Breast epithelium (tissue), 4 donors: ENCODE measurements around the gene RHOT2. TPM values are rescaled to one million over a fixed set of nuclear protein-coding genes. Genes with fewer than 3 reads are reported as not detected.

ENCODE experiments used
- DNase-seq, 2 donors: peaks; one replicate each; pipeline ENCODE4 v3.0.0-alpha.2; 2019; ENCODE audit warnings: low spot score in 2 of 2
- H3K27ac ChIP-seq, 2 donors: fragments of 200-600 bp; sonication (generic) in 1 of 2; one replicate each; pipeline ENCODE4 v1.5.1; 2016 to 2019; ENCODE audit warnings: mild to moderate bottlenecking in 1 of 2
- H3K27me3 ChIP-seq, 2 donors: fragments of 200-600 bp; sonication (generic) in 1 of 2; one replicate each; pipeline versions ENCODE4 v1.5.1 to v1.6.0; 2017 to 2019; ENCODE audit warnings: control low read depth in 1 of 2, mild to moderate bottlenecking in 1 of 2
- H3K36me3 ChIP-seq: fragments of 200-600 bp; one replicate; pipeline ENCODE4 v1.5.1; 2019
- H3K4me1 ChIP-seq, 2 donors: fragments of 200-600 bp; sonication (generic); one replicate each; pipeline ENCODE4 v1.5.1; 2016 to 2019; ENCODE audit warnings: control low read depth in 1 of 2
- H3K4me3 ChIP-seq, 3 donors: fragments of 200-600 bp; sonication (generic); 1 replicate in 2 of 3; 2 replicates in 1 of 3; pipeline ENCODE4 v1.5.1; 2016 to 2019; ENCODE audit warnings: mild to moderate bottlenecking in 3 of 3, moderate library complexity in 2 of 3
- H3K9me3 ChIP-seq, 2 donors: fragments of 200-600 bp; sonication (generic) in 1 of 2; one replicate each; pipeline ENCODE4 v1.5.1; 2016 to 2019; ENCODE audit warnings: control low read depth in 1 of 2
- CTCF ChIP-seq, 3 donors: fragments of 450-650 bp; IDR thresholded peaks; one replicate each; pipeline ENCODE4 v1.5.1; 2016 to 2017; ENCODE audit warnings: antibody characterized with exemption in 3 of 3, mild to moderate bottlenecking in 3 of 3, moderate library complexity in 3 of 3
- POLR2A ChIP-seq: fragments of 450-650 bp; IDR thresholded peaks from one replicate; pipeline ENCODE4 v1.6.1; 2016; ENCODE audit warnings: antibody characterized with exemption, mild to moderate bottlenecking, moderate library complexity
- POLR2AphosphoS5 ChIP-seq, 3 donors: sonication (generic); formaldehyde crosslinking; IDR thresholded peaks; one replicate each; pipeline ENCODE4 v1.6.1; 2017; ENCODE audit warnings: antibody characterized with exemption in 3 of 3
- intact Hi-C: fragments of 100-400 bp; cut with DNase I; formaldehyde crosslinking; loops from one replicate; pipeline ENCODE4 v1.15.1; 2023; ENCODE audit warnings: low total_unique reads
- total RNA-seq, 3 donors: library from RNA; depleted of rRNA; stranded (reverse); fragments of >200 nt; gene quantifications; one replicate each; pipeline ENCODE4 v1.1.0, GENCODE V29; 2016

Gene RHOT2
- total RNA-seq, 3 donors from 2014 or later = 39.4 to 90.8 (median 66.9) TPM

- intact Hi-C loops = no loop called here
- Histone ChIP-seq H3K27me3 (no peaks in the 10 kb centered on the region), H3K4me3 (no peak overlapping the region), H3K27ac (no peak overlapping the region), H3K36me3 (no peaks in the 10 kb centered on the region), H3K9me3 (no peaks in the 10 kb centered on the region), H3K4me1 (peaks cover 7 to 8% of the 10 kb centered on the region in 2 donors)
- no peak for DNase-seq
- no peak for TF ChIP-seq CTCF (IDR thresholded peaks at IDR 0.05)
- no peak for TF ChIP-seq POLR2AphosphoS5 (IDR thresholded peaks at IDR 0.05)
- no peak for TF ChIP-seq POLR2A
Measured at GRCh38 chr16:624526-625070, 43.3 kb upstream of the RHOT2 start.

GRCh38 chr16:625117-625976 is 42.6 kb upstream of the RHOT2 start:
- Histone ChIP-seq H3K27ac (no peak overlapping the region), H3K36me3 (no peaks in the 10 kb centered on the region), H3K9me3 (no peaks in the 10 kb centered on the region), H3K4me3 (no peak overlapping the region), H3K27me3 (no peaks in the 10 kb centered on the region), H3K4me1 (peaks cover 7 to 13% of the 10 kb centered on the region in 2 donors)
- TF ChIP-seq POLR2A (no peak), POLR2AphosphoS5 (IDR thresholded peaks at IDR 0.05) (no peak), CTCF (IDR thresholded peaks at IDR 0.05) (no peak)
- no peak for DNase-seq
- intact Hi-C loops = no loop called here

- TF ChIP-seq CTCF (IDR thresholded peaks at IDR 0.05) (no peak), POLR2AphosphoS5 (IDR thresholded peaks at IDR 0.05) (no peak), POLR2A (no peak)
- no peak overlapping the region for H3K27ac ChIP-seq
- intact Hi-C loops = no loop called here
- H3K4me3 ChIP-seq = no peak overlapping the region
- H3K27me3 ChIP-seq = no peaks in the 10 kb centered on the region
- H3K4me1 ChIP-seq = peaks cover 15 to 21% of the 10 kb centered on the region in 2 donors
- H3K36me3 ChIP-seq = no peaks in the 10 kb centered on the region
- H3K9me3 ChIP-seq = no peaks in the 10 kb centered on the region
- DNase-seq = no peak
Measured at GRCh38 chr16:625977-626765, 41.8 kb upstream of the RHOT2 start.

GRCh38 chr16:626787-627453 is 41.0 kb upstream of the RHOT2 start:
- H3K27me3 ChIP-seq = no peaks in the 10 kb centered on the region
- H3K4me3 ChIP-seq = no peak overlapping the region
- H3K36me3 ChIP-seq = no peaks in the 10 kb centered on the region
- intact Hi-C loops = no loop called here
- DNase-seq = no peak
- no peaks in the 10 kb centered on the region for H3K9me3 ChIP-seq
- no peak for TF ChIP-seq CTCF (IDR thresholded peaks at IDR 0.05)
- H3K27ac ChIP-seq = no peak overlapping the region
- peaks cover 11 to 20% of the 10 kb centered on the region in 2 donors for H3K4me1 ChIP-seq
